ENCODE data around the gene RALB.

The RALB gene

GRCh38 chr2:120252225-120253020, at the start of gene RALB:
TSS of gene RALB (plus strand) at chr2:120252852. CDS start at chr2:120278665, 25,813 bp downstream.
- peak; percentile 95 for DNase-seq

DNA sequence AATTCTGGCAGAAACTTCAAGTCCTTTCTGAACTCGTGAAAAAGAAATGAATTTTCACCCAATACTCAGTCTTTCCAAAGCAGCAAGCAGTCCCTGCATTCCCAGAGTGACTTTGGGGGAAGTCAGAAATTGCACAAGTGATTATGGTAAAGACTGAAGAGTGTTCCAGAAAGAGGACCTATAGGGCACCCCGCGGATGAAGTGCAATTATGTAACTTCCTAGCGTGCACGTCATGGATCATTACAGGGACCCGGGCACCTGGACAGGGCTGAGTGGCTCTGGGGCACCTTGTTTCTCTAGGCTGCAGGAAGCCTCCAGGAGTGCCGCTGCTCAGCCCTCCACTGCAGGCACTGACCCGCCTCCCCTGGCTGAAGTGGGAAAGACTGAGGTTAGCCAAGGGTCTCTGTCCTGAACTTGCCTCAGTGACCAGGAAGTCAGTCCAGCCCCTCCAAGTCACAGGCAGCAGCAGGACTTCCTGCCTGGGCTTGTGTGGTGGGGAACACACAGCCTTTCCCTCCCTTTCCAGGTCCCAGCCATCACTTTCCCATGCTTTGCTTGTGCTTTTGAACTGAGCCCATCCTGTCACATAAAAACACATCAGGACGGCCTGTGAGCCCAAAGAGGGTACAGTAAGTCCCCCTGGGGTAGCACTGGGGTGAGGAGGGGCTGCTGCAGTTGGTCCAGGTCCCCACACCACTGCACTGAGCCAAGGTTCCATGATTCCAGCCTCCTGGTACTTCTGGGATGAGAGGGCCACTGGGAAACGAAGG, 49.2 kb upstream of the RALB start:
- DNase-seq: peak; percentile 43

GRCh38 chr2:120204022-120204405, 48.6 kb upstream of the RALB start:
- no peak for DNase-seq

DNA sequence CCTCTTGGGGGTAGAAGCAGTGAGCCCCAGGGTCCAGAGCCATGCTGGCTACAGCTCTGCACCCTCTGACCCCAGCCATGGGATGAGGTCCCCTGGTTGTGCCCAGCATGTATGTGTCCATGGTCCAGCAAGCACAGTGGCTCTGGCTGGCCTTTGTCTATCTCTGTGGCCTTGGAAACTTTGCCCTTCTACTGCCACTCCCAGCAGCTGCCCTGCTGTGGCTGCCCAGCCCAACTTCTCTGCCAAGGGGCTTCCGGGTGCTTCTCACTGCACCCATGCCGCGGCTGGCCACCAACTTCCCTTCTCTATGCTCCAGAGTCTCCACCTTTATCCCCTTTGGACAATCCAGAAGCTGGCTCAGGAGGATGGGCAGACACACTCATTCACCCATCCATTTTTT, 48.2 kb upstream of the RALB start:
- DNase-seq: no peak

DNA sequence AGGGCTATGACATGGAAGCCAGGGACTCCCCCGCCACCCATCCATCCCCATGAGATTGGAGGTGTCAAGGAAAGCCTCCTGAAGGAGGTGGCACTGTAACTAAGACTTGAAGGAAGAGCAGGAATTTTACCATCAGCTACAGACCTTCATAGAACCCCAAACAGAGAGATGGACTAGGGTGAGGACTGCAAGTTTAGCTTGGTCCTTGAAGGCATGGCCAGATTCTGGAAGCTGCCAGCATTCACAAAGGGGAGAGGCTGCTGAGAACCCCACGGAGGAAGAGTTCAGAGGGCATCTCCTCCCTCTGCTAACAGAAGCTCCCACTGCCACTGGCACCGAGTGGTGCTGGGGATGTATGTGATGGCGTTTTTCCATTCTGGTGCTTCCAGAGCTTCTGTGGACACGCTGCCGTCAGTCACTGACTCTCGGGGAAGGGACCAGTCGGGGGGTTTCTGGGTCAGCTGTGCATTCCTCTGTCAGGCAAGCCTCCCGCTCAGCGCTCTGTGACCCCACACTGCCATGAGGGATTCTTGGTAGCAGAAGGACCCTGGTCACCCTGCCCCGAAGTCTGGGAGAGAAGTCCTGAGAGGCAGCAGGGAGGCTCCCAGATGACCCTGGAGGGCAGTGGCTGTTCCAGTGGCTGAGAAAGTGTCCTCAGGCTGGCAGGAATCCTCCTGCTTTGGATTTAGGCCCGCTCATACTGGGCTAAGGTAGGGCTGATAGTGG, 47.5 kb upstream of the RALB start:
- DNase-seq: no peak

GRCh38 chr2:120206022-120206581, 46.5 kb upstream of the RALB start:
- DNase-seq: no peak

DNA sequence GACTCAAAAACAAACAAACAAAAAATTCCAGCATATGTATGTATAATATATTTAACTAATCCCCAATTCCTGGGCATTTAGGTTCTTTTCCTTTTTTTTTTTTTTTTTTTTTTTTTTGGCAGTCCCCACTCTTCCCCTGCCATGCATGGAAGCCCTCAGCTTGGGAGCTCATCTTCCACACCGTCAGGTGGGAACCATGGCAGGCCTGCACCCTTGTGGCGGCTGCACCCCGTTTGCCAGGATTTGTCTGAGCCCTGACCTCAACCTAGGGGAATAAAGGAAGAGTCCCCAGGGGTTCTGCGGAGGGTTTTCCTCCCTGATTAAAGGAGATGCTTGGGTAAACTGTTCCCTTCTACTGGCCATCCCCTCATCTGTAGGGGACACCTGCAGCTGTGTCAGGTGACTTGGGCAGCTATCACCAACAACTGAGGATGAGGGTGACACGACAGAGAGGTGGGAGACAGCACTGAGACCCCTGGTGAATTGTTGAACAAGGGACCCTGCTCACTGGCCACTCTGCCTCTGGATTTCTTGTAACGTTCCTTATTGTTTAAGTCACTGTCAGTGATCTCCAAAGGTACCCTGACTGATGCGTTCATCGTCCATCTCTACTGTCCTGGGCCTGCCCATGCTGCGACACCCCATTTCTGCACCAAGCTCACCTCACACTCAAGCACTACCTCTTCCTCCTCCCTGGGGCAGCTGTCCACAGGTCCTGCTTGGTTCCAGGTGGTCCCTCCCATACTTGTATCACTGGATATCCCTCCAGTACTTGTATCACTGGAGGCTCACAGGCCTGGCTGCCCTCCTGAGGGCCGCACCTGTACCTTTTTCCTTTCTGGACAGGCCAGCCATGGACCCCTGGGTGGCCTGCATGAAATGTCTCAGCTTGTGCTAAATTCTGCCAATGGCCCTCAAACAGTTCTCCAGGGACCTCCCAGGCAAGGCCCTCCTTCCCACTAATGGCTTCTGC, 44.0 kb upstream of the RALB start:
- DNase-seq: no peak

DNA sequence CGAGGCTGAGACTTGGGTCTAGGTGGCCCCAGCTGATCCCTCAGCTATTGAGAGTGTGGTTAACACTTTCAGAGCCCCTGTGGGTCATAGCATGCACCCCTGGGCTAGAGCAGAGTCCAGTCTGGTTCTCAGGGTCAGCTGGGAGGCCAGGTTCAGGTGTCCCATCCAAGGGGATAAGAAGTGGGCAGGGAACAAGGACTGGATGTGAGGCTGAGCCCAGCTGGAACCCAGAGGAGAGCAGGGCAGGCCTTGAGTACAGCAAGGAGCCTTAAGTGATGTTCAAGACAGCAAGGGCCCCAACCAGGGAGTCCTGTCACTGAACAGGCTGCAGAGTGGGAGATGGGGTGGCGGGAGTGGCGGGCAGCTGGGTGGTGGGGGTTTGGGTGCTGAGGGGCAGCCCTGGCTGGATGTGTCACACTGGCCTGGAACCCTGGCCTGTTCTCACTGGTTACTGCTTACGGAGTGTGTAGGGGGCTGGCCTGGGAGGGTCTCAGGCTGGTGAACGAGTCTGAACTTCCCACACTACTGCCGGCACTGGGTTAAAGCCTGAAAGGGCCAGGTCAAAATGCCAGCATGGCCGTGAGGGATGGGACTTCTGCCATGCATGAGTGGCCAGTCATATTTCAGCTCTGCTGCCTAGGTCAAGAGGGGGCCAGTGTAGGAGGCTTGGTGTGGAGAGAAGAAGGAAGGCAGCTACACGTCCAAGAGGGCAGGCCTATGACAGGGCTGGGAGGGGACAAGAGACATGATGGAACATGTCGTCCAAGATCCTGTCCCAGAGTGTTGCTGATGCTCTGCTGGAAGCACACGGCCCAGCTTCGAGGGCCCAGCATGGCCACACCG, 43.0 kb upstream of the RALB start:
- DNase-seq: no peak

DNA sequence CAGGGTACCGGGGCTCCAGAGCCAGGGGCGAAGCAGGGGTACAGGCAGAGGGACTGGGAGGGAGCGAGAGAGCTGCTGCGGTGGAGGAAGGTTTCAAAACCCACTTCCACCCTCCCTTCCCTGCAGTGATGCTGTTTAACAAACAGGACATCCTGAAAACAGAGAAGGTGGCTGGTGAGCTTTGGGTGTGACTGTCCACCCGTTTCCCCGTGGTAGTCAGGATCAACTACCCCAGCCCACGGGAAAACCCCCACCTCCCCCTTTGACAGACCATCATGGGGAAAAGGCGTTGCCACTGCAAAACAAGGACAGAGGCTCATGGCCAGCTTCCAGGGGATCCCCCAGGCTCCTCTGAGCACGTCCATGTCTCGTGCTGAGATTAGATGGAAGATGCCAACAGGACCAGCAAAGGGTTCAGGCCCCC, 42.4 kb upstream of the RALB start:
- DNase-seq: no peak

DNA sequence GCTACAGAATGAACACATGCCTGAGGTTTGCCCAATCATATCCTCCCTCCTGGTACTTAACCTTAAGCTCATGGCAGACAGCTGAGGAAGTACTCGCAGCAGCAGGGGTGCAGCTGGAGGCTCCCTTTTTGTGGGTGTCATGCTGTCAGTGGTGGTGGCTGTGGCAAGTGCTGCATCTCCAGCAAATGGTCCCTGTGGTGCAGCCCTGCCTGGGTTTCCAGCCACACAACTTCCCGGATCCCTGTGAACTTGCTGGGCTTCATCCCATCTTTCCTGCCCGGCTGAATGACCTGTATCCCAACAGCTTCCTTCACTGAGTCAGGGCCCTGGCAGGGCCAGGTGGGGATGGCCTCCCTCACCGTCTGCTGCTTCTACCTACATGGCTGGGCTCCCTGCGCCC, 34.5 kb upstream of the RALB start:
- peak; percentile 28 for DNase-seq

GRCh38 chr2:120219291-120219690, 33.4 kb upstream of the RALB start:
- DNase-seq: no peak

DNA sequence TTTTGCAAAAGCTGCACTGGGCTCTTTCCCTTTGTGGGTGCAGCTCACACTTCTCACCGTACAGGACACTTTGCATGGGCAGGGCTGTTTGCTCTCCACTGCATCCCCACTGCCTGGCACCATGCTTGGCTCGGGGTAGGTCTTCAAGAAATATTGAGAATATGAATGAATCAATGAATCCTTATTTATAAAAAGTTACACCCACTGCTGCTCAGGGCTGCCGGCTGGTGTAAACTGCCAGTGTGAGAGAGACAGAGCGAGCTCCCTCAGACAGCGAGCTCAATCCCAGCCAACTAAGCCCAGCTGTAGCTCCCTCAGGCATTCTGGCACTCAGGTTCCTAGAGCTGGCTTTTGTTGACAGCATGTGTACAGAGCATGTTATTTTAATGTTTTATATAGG, 32.9 kb upstream of the RALB start:
- no peak for DNase-seq

DNA sequence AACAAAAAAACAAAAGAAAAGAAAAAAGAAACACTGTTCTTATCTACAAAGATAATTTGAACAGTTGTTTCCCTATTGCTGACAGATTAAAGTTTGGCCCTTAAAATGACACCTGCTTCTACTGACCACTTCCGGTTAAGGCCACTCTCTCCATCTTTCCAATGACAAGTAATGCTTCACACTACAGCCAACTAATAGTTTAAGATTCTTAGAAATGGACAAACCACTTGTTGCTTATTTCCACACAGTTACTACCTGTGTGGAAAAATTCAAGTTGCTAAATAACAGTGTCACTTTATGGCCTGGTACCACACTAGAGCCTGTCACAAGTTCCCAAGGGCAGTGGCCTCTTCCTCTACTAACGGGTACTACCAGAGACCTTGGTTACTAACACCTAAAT, 31.9 kb upstream of the RALB start:
- DNase-seq: no peak

DNA sequence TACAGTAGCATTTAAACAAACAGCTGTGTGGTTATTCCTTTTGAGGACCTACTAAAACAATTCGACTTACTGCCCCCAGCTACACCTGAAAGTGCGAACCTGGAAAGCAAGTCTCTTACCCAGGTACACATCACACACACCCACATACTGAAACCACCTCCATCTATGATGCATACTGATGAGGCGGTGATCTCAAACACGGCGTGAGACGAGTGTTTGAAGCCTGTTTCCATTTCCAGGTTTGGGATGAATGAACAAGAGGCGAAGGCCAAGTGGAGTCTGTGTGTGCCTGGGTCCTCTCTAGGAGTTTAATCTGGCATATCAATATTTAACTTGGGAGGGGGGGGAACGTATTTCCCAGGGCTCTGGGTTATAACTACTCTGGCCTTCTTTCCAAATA, 31.0 kb upstream of the RALB start:
- no peak for DNase-seq

GRCh38 chr2:120222186-120223033, 30.2 kb upstream of the RALB start:
- DNase-seq: no peak

DNA sequence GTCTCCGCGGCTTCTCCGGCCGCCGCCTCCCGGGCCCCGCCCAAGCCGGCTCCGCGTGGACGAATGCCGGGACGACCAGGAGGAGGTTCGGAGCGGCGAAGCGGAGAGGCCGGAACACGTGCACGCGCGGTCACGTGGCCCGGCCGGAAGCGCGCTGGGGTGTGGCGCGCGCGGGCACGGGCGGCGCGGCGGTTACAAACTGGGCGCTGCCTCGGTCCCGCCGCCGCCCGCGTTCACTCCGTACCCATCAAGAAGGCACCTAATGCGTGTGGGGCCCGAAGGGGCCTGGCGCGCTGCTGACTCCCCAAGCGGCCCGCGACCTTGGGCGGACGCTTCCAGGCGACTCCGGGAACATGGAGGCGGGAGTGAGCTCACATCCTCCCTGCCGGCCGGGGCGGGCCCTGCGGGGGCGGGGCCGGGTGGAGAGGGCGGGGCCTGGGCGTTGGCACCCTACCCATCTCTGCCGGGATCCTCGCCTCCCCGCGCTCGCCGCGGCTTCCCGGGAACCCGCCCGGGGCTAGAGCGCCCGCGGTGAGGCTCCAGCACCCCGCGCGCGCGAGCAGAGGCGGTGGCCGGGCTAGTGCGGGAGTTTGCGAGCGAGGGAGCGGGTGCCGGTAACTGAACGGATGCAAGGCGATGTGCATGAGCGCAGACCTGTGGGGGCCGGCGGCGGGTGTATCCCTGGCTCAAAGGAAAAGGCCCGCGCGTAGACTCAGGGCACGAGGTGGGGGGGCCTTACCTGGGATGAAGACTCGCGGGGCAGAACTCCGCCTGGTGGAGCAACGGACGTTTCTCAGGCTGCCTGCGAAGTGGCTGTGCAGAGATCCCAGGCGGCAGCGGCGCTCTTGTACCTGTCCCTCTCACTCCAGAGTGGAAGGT, 29.4 kb upstream of the RALB start, which contains the start of gene TMEM185B:
Gene TMEM185B (minus strand): TSS at position 367 of the 879 bp plus-strand sequence. CDS start 424 bp downstream, outside the sequence.
- peak; percentile 71 for DNase-seq

DNA sequence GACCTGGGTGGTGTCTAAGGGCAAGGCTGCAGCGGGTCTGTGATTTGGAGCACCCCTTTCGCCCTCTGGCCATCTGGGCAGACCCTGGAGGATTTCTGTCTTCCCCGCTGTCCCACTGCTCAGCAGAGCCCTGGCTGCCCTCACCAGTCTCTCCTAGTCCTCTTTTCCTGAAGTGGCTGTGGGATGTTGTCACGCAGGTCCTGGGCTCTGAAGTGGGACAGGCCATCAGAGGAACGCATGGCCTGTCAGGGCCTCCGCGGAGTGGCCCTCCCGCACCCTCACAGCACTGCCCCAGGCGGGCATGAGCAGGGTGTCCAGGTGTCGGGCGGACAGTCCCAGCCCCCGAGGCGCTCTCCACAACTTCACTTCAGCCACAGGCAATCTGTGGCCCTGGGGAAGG, 28.4 kb upstream of the RALB start:
- no peak for DNase-seq

DNA sequence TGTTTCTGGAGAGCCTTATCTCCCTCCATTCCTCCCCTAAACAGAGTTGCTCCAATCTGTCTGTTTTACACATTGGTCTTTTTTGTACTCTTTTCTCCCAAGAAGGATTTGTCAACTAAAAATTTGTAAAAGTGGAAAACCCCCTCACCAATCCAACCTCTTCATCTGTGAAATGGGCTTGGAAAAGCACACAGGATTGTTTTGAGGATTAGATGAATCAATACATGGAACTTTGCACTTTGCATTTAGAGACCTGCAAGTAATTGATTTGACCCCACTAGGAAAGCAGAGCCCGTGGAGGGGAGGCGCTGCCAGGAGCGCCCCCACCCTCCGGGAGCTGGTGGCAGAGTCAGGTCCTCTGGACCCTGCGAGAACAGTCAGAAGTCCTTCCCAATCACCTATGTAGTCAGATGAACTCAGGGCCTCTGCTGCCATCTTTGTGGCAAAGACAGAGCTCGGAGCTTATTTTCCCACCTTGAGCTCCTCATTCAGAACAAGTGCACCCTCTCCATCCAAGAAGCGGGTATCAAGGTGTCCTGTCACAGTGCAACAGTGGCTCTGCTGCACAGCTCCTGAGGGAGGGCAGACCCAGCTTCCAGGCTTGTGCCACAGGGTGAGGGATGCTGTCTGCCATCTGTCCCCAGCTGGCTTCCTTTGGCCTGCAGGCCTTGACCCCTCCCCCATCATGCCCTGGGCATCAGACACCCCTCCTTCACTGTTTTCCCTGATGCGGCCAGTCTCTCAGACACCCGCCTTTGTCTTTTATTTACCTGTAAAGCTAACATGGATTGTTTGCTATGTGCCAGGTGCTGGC, 27.7 kb upstream of the RALB start:
- DNase-seq: no peak
